Gastroesophageal sphincter (tissue), 3 donors: Measurements from ENCODE around the gene KRTAP5-8.

ENCODE experiments used
- CTCF ChIP-seq, 4 experiments: fragments of 200-600 bp in 2 of 4; fragments of 450-650 bp in 2 of 4; sonication (generic) in 1 of 4; IDR thresholded peaks; one replicate each; pipeline ENCODE4 v1.5.1; 2017 to 2019; ENCODE audit warnings: antibody characterized with exemption in 4 of 4, mild to moderate bottlenecking in 2 of 4, moderate library complexity in 2 of 4
- POLR2A ChIP-seq, 2 donors: fragments of 450-650 bp; IDR thresholded peaks; one replicate each; pipeline ENCODE4 v1.6.1; 2017; ENCODE audit warnings: antibody characterized with exemption in 2 of 2, mild to moderate bottlenecking in 2 of 2, moderate library complexity in 1 of 2

GRCh38 chr11:71527576-71528210, 10.1 kb upstream of the KRTAP5-8 start:
- TF ChIP-seq CTCF (IDR thresholded peaks at IDR 0.05), result no peak
- TF ChIP-seq POLR2A (IDR thresholded peaks at IDR 0.05), result no peak
